Uterus (tissue), 4 donors: Measurements from ENCODE around the gene GIGYF2. TPM values are rescaled to one million over a fixed set of nuclear protein-coding genes. Genes with fewer than 3 reads are reported as not detected.

Source experiments
- DNase-seq, 2 donors: peaks; one replicate each; pipeline ENCODE4 v3.0.0-alpha.2; 2019 to 2020
- H3K27ac ChIP-seq, 2 donors: fragments of 200-600 bp; sonication (generic); 1 replicate in 1 of 2; 2 replicates in 1 of 2; pipeline ENCODE4 v1.5.1; 2016 to 2018
- H3K27me3 ChIP-seq, 2 donors: fragments of 200-600 bp; sonication (generic); one replicate each; pipeline ENCODE4 v1.5.1; 2018 to 2019; ENCODE audit warnings: control low read depth in 1 of 2
- H3K36me3 ChIP-seq, 2 donors: fragments of 200-600 bp; sonication (generic); one replicate each; pipeline ENCODE4 v1.5.1; 2019; ENCODE audit warnings: control low read depth in 1 of 2
- H3K4me1 ChIP-seq, 2 donors: fragments of 200-600 bp; sonication (generic); one replicate each; pipeline ENCODE4 v1.5.1; 2018 to 2019; ENCODE audit warnings: control low read depth in 1 of 2
- H3K4me3 ChIP-seq, 2 donors: fragments of 200-600 bp; sonication (generic); 1 replicate in 1 of 2; 2 replicates in 1 of 2; pipeline ENCODE4 v1.5.1; 2018 to 2019; ENCODE audit warnings: mild to moderate bottlenecking in 1 of 2
- H3K9me3 ChIP-seq, 2 donors: fragments of 200-600 bp; sonication (generic); one replicate each; pipeline ENCODE4 v1.5.1; 2019; ENCODE audit warnings: control low read depth in 1 of 2
- POLR2A ChIP-seq, 2 donors: fragments of 450-650 bp; IDR thresholded peaks; one replicate each; pipeline ENCODE4 v1.6.1; 2016; ENCODE audit warnings: antibody characterized with exemption in 2 of 2, mild to moderate bottlenecking in 1 of 2, moderate library complexity in 1 of 2
- intact Hi-C: fragments of 100-400 bp; cut with DNase I; formaldehyde crosslinking; loops from one replicate; pipeline ENCODE4 v1.15.1; 2023; ENCODE audit warnings: low total_unique reads
- total RNA-seq, 4 donors: library from RNA; depleted of rRNA in 3 of 4; stranded (reverse); fragments of >200 nt in 3 of 4; gene quantifications; one replicate each; pipeline versions ENCODE4 v1.1.0 to v1.2.4, GENCODE V29; 2014 to 2023
- TF ChIP-seq, protein P1 (sequence below), 4 experiments: fragments of 200-600 bp in 2 of 4; fragments of 450-650 bp in 2 of 4; sonication (generic) in 2 of 4; IDR thresholded peaks; one replicate each; pipeline ENCODE4 v1.5.1; 2016 to 2019; ENCODE audit warnings: antibody characterized with exemption in 4 of 4, mild to moderate bottlenecking in 2 of 4, moderate library complexity in 1 of 4
- donor health status: DM: yes; HTN: yes; CAD: no.

GIGYF2 gene
- total RNA-seq, 4 donors from 2014 or later = 16.5 to 125 (median 97.3) TPM

- no peaks in the 10 kb centered on the region for H3K36me3 ChIP-seq
- intact Hi-C loops = no loop called here
- H3K9me3 ChIP-seq = no peaks in the 10 kb centered on the region
- no peaks in the 10 kb centered on the region for H3K4me1 ChIP-seq
- no peak overlapping the region for H3K4me3 ChIP-seq
- no peak for DNase-seq
- H3K27me3 ChIP-seq = no peaks in the 10 kb centered on the region
- no peak overlapping the region for H3K27ac ChIP-seq
- TF ChIP-seq, protein P1, sequence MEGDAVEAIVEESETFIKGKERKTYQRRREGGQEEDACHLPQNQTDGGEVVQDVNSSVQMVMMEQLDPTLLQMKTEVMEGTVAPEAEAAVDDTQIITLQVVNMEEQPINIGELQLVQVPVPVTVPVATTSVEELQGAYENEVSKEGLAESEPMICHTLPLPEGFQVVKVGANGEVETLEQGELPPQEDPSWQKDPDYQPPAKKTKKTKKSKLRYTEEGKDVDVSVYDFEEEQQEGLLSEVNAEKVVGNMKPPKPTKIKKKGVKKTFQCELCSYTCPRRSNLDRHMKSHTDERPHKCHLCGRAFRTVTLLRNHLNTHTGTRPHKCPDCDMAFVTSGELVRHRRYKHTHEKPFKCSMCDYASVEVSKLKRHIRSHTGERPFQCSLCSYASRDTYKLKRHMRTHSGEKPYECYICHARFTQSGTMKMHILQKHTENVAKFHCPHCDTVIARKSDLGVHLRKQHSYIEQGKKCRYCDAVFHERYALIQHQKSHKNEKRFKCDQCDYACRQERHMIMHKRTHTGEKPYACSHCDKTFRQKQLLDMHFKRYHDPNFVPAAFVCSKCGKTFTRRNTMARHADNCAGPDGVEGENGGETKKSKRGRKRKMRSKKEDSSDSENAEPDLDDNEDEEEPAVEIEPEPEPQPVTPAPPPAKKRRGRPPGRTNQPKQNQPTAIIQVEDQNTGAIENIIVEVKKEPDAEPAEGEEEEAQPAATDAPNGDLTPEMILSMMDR (IDR thresholded peaks at IDR 0.05) = no peak
- no peak for TF ChIP-seq POLR2A (IDR thresholded peaks at IDR 0.05)
Measured at GRCh38 chr2:232859385-232859916, 162.3 kb downstream of the GIGYF2 start.

DNA sequence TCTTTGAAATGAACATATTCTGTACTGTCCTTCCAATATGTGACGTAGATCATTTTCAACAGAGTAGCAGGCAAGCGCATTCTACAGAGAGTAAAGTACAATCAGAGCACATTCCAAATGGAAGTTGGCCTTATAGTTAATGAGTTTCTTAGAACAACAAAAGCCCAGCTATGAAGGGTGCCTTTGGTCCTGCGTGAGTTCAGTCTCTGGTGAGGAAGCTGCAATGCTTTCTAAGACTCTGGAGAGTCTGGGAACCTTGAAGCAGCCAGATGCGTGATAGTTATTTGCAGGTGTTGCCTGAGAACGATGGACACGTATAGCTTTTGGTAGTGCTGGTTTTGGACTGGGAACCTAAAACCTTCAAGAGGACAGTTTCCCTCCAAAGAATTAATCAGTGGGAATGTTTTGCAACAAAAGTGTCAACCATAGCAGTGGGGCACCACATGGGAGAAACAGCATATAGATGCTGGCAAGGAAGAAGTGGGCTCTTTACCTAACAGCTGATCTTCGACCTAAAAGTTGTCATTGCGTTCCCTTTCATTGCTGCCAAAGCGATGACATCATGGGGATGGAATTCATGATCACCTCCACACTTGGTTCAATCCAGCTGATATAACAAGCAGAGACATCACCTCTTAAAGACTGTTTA, 163.6 kb downstream of the GIGYF2 start:
- Histone ChIP-seq H3K36me3 (no peaks in the 10 kb centered on the region), H3K4me1 (no peaks in the 10 kb centered on the region), H3K27me3 (no peaks in the 10 kb centered on the region), H3K27ac (no peak overlapping the region), H3K9me3 (no peaks in the 10 kb centered on the region), H3K4me3 (no peak overlapping the region)
- intact Hi-C loops = no loop called here
- TF ChIP-seq, protein P1 (IDR thresholded peaks at IDR 0.05) = no peak
- TF ChIP-seq POLR2A (IDR thresholded peaks at IDR 0.05) = no peak
- DNase-seq = no peak

GRCh38 chr2:232861353-232861752, 164.2 kb downstream of the GIGYF2 start:
- no peak for TF ChIP-seq POLR2A (IDR thresholded peaks at IDR 0.05)
- TF ChIP-seq, protein P1 (IDR thresholded peaks at IDR 0.05) = no peak
- no peaks in the 10 kb centered on the region for H3K9me3 ChIP-seq
- H3K27me3 ChIP-seq = no peaks in the 10 kb centered on the region
- no peak for DNase-seq
- H3K4me3 ChIP-seq = no peak overlapping the region
- no peak overlapping the region for H3K27ac ChIP-seq
- H3K4me1 ChIP-seq = no peaks in the 10 kb centered on the region
- intact Hi-C loops = no loop called here
- no peaks in the 10 kb centered on the region for H3K36me3 ChIP-seq

- no peak overlapping the region for H3K4me3 ChIP-seq
- no peak overlapping the region for H3K27ac ChIP-seq
- no peaks in the 10 kb centered on the region for H3K4me1 ChIP-seq
- no peaks in the 10 kb centered on the region for H3K36me3 ChIP-seq
- TF ChIP-seq, protein P1 (IDR thresholded peaks at IDR 0.05) = no peak
- TF ChIP-seq POLR2A (IDR thresholded peaks at IDR 0.05) = no peak
- no peaks in the 10 kb centered on the region for H3K27me3 ChIP-seq
- intact Hi-C loops = no loop called here
- H3K9me3 ChIP-seq = no peaks in the 10 kb centered on the region
- DNase-seq = no peak
Measured at GRCh38 chr2:232863996-232864395, 166.9 kb downstream of the GIGYF2 start.

GRCh38 chr2:232865165-232865564, 168.0 kb downstream of the GIGYF2 start:
- intact Hi-C loops = no loop called here
- H3K27ac ChIP-seq = no peak overlapping the region
- TF ChIP-seq POLR2A (IDR thresholded peaks at IDR 0.05) = no peak
- TF ChIP-seq, protein P1 (IDR thresholded peaks at IDR 0.05) = no peak

More at GRCh38 chr2:232865165-232865564, 168.0 kb downstream of the GIGYF2 start:
- Histone ChIP-seq H3K27me3 (no peaks in the 10 kb centered on the region), H3K36me3 (no peaks in the 10 kb centered on the region), H3K9me3 (no peaks in the 10 kb centered on the region), H3K4me3 (no peak overlapping the region), H3K4me1 (no peaks in the 10 kb centered on the region)
- DNase-seq = no peak
